ENCODE measurements around the gene SLC12A6. TPM values are rescaled to one million over a fixed set of nuclear protein-coding genes. Genes with fewer than 3 reads are reported as not detected.

Gene SLC12A6
- total RNA-seq, 2 experiments from 2014 or later, result 58.5 to 58.7 TPM

DNA sequence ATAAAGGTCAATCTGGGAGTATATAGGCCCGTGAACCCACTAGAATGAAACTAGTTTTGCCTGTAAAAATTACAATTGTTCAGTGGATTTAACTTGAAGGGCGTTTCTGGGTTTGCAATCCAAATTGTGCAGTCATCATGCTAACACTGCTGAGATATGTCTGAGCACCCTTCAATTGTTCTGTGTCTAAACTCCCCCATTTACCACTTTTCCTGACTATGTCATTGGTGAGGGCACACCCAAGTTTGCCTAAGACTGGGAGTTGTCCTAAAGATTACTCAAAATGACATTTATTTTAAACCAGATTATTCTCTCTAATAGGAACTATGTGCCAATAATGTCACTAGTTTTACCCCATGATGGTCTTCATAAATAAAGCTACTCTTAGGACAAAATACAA lies 58.2 kb downstream of the SLC12A6 start:
- ATAC-seq (ENCODE audit: poor library complexity), result no peak
- Histone ChIP-seq H3K4me1 (ENCODE audit: insufficient read depth, low read length) (no peaks in the 10 kb centered on the region), H3K27me3 (ENCODE audit: control insufficient read depth in 1 of 2, insufficient read depth in 2 of 2, low read length in 2 of 2) (no peaks in the 10 kb centered on the region), H3K4me3 (ENCODE audit: low read length) (no peak overlapping the region), H3K27ac (ENCODE audit: low read depth in 1 of 2, low read length in 2 of 2) (no peak overlapping the region), H3K9me3 (ENCODE audit: control insufficient read depth in 1 of 2, insufficient read depth in 1 of 2, low read length in 2 of 2) (no peaks in the 10 kb centered on the region), H3K36me3 (ENCODE audit: insufficient read depth, low read length) (no peaks in the 10 kb centered on the region)
- Mint-ChIP-seq H3K27ac (peak overlapping the region; percentile 73), H3K4me1 (ENCODE audit: low read depth) (peaks cover 58% of the 10 kb centered on the region), H3K9me3 (no peaks in the 10 kb centered on the region), H3K27me3 (no peaks in the 10 kb centered on the region), H3K4me3 (no peak overlapping the region), H3K36me3 (ENCODE audit: low read depth) (peaks cover 24% of the 10 kb centered on the region)
- TF ChIP-seq, protein P1, sequence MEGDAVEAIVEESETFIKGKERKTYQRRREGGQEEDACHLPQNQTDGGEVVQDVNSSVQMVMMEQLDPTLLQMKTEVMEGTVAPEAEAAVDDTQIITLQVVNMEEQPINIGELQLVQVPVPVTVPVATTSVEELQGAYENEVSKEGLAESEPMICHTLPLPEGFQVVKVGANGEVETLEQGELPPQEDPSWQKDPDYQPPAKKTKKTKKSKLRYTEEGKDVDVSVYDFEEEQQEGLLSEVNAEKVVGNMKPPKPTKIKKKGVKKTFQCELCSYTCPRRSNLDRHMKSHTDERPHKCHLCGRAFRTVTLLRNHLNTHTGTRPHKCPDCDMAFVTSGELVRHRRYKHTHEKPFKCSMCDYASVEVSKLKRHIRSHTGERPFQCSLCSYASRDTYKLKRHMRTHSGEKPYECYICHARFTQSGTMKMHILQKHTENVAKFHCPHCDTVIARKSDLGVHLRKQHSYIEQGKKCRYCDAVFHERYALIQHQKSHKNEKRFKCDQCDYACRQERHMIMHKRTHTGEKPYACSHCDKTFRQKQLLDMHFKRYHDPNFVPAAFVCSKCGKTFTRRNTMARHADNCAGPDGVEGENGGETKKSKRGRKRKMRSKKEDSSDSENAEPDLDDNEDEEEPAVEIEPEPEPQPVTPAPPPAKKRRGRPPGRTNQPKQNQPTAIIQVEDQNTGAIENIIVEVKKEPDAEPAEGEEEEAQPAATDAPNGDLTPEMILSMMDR (IDR thresholded peaks at IDR 0.05), result no peak
- CTCF ChIA-PET, result no interaction called here
- intact Hi-C loops (cut with DNase I, micrococcal nuclease), result no loop called here
- no peak for DNase-seq
- POLR2A ChIA-PET, result no interaction called here

DNA sequence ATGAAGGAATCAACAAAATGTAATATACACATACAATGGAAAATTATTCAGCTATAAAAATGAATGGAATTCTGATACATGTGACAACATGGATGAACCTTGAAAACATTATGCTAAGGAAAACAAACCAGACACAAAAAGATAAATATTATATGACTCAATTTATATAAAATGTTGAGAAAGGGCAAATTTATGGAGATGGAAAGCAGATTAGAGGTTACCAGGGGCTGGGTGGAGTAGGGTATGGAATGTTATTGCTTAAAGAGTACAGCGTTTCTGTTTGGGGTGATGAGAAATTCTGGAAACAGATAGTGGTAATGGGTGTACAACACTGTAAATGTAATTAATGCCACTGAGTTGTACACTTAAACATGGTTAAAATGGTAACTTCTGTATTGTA lies 61.9 kb downstream of the SLC12A6 start:
- ChIA-PET CTCF (interaction anchor here (1.2 kb wide), 1 partner anchor 28 kb away, joined by 3 read pairs; no protein-coding TSS in a partner anchor), POLR2A (interaction anchor here (1.4 kb wide), 1 partner anchor 62 kb away, joined by 7 read pairs; the partner anchor contains the start of gene SLC12A6)
- H3K27ac ChIP-seq (ENCODE audit: low read depth in 1 of 2, low read length in 2 of 2), result no peak overlapping the region
- no peak for ATAC-seq (ENCODE audit: poor library complexity)
- DNase-seq, result no peak
- no peak overlapping the region for H3K4me3 ChIP-seq (ENCODE audit: low read length)
- Mint-ChIP-seq H3K4me1 (ENCODE audit: low read depth) (peaks cover 49% of the 10 kb centered on the region), H3K36me3 (ENCODE audit: low read depth) (peaks cover 44% of the 10 kb centered on the region), H3K4me3 (no peak overlapping the region), H3K27me3 (no peaks in the 10 kb centered on the region), H3K9me3 (no peaks in the 10 kb centered on the region), H3K27ac (no peak overlapping the region)
- intact Hi-C loops (cut with DNase I, micrococcal nuclease), result no loop called here
- H3K9me3 ChIP-seq (ENCODE audit: control insufficient read depth in 1 of 2, insufficient read depth in 1 of 2, low read length in 2 of 2), result no peaks in the 10 kb centered on the region
- TF ChIP-seq, protein P1 (IDR thresholded peaks at IDR 0.05), result no peak
- H3K27me3 ChIP-seq (ENCODE audit: control insufficient read depth in 1 of 2, insufficient read depth in 2 of 2, low read length in 2 of 2), result no peaks in the 10 kb centered on the region
- H3K36me3 ChIP-seq (ENCODE audit: insufficient read depth, low read length), result no peaks in the 10 kb centered on the region
- H3K4me1 ChIP-seq (ENCODE audit: insufficient read depth, low read length), result no peaks in the 10 kb centered on the region

DNA sequence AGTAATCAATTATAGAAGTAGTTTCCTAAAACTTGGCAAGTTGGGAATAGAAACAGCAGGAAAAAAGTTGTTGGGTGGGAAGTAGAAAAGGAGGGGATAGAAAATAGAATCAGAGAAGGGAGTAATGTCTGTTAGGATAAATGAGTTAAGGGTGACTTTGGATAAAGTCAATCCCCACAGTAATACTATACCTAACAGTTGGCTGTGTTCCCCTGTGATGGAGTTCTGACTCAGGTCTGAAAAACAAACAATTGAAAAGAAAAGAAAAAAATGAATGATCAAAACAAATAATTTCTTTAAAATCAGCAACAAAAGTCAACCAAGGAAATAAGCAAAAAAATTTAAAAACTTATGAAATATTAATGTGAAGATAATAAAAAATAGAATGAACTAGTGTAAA lies 62.4 kb downstream of the SLC12A6 start:
- H3K36me3 ChIP-seq (ENCODE audit: insufficient read depth, low read length), result no peaks in the 10 kb centered on the region
- no peak for ATAC-seq (ENCODE audit: poor library complexity)
- H3K27ac ChIP-seq (ENCODE audit: low read depth in 1 of 2, low read length in 2 of 2), result no peak overlapping the region
- no peak overlapping the region for H3K27ac Mint-ChIP-seq
- H3K4me1 ChIP-seq (ENCODE audit: insufficient read depth, low read length), result no peaks in the 10 kb centered on the region
- H3K36me3 Mint-ChIP-seq (ENCODE audit: low read depth), result peaks cover 44% of the 10 kb centered on the region
- H3K4me1 Mint-ChIP-seq (ENCODE audit: low read depth), result peaks cover 44% of the 10 kb centered on the region
- no peaks in the 10 kb centered on the region for H3K9me3 Mint-ChIP-seq
- ChIA-PET CTCF (interaction anchor here (1.2 kb wide), 1 partner anchor 27 kb away, joined by 3 read pairs; no protein-coding TSS in a partner anchor), POLR2A (interaction anchor here (1.4 kb wide), 1 partner anchor 63 kb away, joined by 7 read pairs; the partner anchor contains the start of gene SLC12A6)
- H3K9me3 ChIP-seq (ENCODE audit: control insufficient read depth in 1 of 2, insufficient read depth in 1 of 2, low read length in 2 of 2), result no peaks in the 10 kb centered on the region
- no peaks in the 10 kb centered on the region for H3K27me3 ChIP-seq (ENCODE audit: control insufficient read depth in 1 of 2, insufficient read depth in 2 of 2, low read length in 2 of 2)
- TF ChIP-seq, protein P1 (IDR thresholded peaks at IDR 0.05), result no peak
- DNase-seq, result no peak
- intact Hi-C loops (cut with DNase I, micrococcal nuclease), result no loop called here
- no peak overlapping the region for H3K4me3 ChIP-seq (ENCODE audit: low read length)
- H3K27me3 Mint-ChIP-seq, result no peaks in the 10 kb centered on the region
- no peak overlapping the region for H3K4me3 Mint-ChIP-seq
